ENCODE measurements around the gene ZNF598. TPM values are rescaled to one million over a fixed set of nuclear protein-coding genes. Genes with fewer than 3 reads are reported as not detected.
"Not testable (repeated sequence)": the region's sequence is repeated elsewhere in the genome, so short reads cannot be mapped to it uniquely, and the experiment has no call there.

The ZNF598 gene
- total and polyA plus RNA-seq, 2 donors = 5.7 to 46.2 TPM

DNA sequence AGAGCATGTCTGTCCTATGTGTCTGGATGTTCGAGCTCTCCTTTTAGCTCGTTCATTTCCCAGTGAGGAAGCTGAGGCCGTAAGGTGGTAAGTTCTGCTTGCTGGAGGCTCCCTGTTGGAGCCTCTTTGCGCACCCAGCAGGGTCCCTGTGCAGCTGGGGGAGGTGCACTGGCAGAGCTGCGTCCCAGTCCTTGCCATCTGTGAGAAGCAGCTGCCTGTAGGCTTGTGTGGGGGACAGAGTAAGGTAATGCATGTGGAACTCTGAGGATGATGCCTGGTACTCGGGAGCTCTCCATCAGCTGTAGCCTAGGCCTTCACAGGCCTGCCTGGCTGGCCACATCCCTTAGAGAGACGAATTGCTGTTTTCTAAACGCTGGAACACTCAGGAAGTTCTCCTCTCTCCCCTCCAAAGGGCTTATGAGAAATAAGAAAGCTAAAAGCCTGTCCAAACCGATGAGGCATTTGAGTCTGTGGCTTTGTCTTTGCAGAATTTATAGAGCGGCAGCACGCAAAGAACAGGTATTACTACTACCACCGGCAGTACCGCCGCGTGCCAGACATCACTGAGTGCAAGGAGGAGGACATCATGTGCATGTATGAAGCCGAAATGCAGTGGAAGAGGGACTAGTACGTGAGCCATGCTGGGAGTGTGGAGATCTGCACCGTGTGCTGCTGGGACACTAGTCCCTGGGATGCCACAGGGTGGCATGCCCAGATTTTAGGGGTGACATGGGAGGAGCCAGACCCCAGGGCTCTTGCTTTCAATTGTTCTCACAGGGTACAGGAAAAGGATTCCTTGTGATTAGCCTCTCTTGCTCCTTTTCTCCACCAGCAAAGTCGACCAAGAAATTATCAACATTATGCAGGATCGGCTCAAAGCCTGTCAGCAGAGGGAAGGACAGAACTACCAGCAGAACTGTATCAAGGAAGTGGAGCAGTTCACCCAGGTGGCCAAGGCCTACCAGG, 48.7 kb downstream of the ZNF598 start:
- peak in 1 of 9 donors; percentile 36 for DNase-seq (ENCODE audit: low read depth in 6 of 9, low spot score in 9 of 9)
- H3K9me3 ChIP-seq (ENCODE audit: control insufficient read depth in 2 of 2, insufficient read depth in 1 of 2, low read length in 1 of 2) = peaks cover 0 to 1% of the 10 kb centered on the region in 2 donors
- H3K27me3 ChIP-seq (ENCODE audit: control insufficient read depth in 2 of 2, insufficient read depth in 1 of 2, low read length in 1 of 2) = peaks cover 2 to 13% of the 10 kb centered on the region in 2 donors
- WGBS = 75% methylated on average over 20 of the region's 20 CpGs
- H3K36me3 ChIP-seq (ENCODE audit: control insufficient read depth in 2 of 2, insufficient read depth in 2 of 2, low read length in 1 of 2) = peaks cover 19 to 34% of the 10 kb centered on the region in 2 donors
- peaks cover 13 to 47% of the 10 kb centered on the region in 2 donors for H3K4me1 ChIP-seq (ENCODE audit: control insufficient read depth in 2 of 2, insufficient read depth in 2 of 2, low read length in 2 of 2)
- H3K4me3 ChIP-seq (ENCODE audit: low read length in 2 of 2) = peak overlapping the region; percentile 87 to 92
- H3K27ac ChIP-seq (ENCODE audit: low read depth in 1 of 2, low read length in 1 of 2) = peak overlapping the region in 1 of 2 donors; percentile 55

DNA sequence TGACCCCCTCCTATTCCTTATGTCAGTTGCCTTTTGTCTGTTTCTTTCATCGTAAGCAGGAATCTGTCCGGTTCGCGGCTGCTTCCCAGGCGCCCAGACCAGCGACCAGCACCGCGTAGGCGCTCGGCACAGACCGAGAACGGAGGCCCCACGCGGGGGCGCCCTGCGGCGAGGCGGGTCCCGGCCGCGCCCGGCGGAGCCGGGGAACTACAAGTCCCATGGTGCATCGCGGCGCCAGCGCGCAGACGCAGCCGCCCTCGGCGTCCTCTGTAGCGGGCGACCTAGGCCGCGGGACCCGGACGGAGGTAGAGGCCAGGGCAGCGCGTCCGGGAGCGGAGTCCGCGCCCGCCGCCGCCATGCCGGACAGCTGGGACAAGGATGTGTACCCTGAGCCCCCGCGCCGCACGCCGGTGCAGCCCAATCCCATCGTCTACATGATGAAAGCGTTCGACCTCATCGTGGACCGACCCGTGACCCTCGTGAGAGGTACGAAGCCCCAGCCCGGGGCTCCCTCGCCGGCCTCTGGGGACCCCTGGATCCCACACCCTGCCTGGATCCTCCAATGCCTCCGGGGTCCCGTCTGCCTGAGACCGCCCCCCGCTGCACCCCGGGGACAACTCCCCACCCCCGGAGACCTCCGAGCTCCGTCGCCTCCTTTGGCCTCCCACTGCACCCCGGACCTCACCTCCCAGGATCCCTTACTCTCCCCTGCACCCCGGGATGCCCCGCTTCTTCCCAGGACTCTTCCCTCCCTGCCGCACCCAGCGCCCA, 50.2 kb downstream of the ZNF598 start, which contains the start of gene NDUFB10:
NDUFB10 (plus strand) TSS at position 270 of the 771 bp plus-strand sequence; CDS start at position 357, 87 bp downstream.
- Histone ChIP-seq H3K27me3 (ENCODE audit: control insufficient read depth in 2 of 2, insufficient read depth in 1 of 2, low read length in 1 of 2) (peaks cover 2 to 15% of the 10 kb centered on the region in 2 donors), H3K9me3 (ENCODE audit: control insufficient read depth in 2 of 2, insufficient read depth in 1 of 2, low read length in 1 of 2) (peaks cover 0 to 1% of the 10 kb centered on the region in 2 donors), H3K36me3 (ENCODE audit: control insufficient read depth in 2 of 2, insufficient read depth in 2 of 2, low read length in 1 of 2) (peaks cover 19 to 34% of the 10 kb centered on the region in 2 donors), H3K4me3 (ENCODE audit: low read length in 2 of 2) (peak within 1 kb of the TSS; percentile 87 to 92), H3K27ac (ENCODE audit: low read depth in 1 of 2, low read length in 1 of 2) (peak within 1 kb of the TSS; percentile 55 to 77), H3K4me1 (ENCODE audit: control insufficient read depth in 2 of 2, insufficient read depth in 2 of 2, low read length in 2 of 2) (peaks cover 9 to 39% of the 10 kb centered on the region in 2 donors)
- peak; percentile 66 to 94 (median 84) for DNase-seq (ENCODE audit: low read depth in 6 of 9, low spot score in 9 of 9)
- under 1% methylated on average over 79 of the region's 79 CpGs for WGBS

DNA sequence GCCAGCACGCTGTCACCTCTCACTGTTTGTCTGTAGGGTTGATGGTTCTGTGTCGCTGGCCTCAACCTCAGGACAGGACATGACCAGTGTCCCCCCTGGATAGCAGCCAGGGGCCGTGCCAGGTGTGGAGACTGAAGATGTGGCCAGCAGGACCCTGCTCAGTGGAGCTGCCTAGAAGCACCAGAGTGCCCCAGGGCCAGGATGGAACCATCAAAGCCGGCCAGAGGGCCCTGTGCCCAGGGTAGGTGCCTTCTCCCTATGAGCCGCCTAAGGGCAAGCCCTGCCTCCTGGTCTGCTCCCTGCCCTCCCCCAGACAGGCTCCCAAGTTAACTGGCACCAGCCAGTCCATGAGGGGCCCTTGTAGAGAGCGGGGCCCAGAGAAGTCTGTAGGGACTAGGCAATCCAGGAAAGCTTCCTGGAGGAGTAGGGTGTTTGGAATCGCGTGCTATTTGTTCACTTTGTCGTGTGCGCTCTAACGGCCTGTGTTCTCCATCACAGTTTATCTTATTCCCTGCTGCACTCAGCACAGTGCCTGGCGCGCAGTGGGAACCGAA, 50.8 kb downstream of the ZNF598 start:
- Histone ChIP-seq H3K4me1 (ENCODE audit: control insufficient read depth in 2 of 2, insufficient read depth in 2 of 2, low read length in 2 of 2) (peaks cover 9 to 36% of the 10 kb centered on the region in 2 donors), H3K4me3 (ENCODE audit: low read length in 2 of 2) (peak overlapping the region in 1 of 2 donors; percentile 92), H3K9me3 (ENCODE audit: control insufficient read depth in 2 of 2, insufficient read depth in 1 of 2, low read length in 1 of 2) (peaks cover 0 to 1% of the 10 kb centered on the region in 2 donors), H3K27me3 (ENCODE audit: control insufficient read depth in 2 of 2, insufficient read depth in 1 of 2, low read length in 1 of 2) (peaks cover 2 to 15% of the 10 kb centered on the region in 2 donors), H3K36me3 (ENCODE audit: control insufficient read depth in 2 of 2, insufficient read depth in 2 of 2, low read length in 1 of 2) (peaks cover 19 to 33% of the 10 kb centered on the region in 2 donors), H3K27ac (ENCODE audit: low read depth in 1 of 2, low read length in 1 of 2) (no peak overlapping the region)
- WGBS = 49% methylated on average over 14 of the region's 14 CpGs
- no peak for DNase-seq (ENCODE audit: low read depth in 6 of 9, low spot score in 9 of 9)

DNA sequence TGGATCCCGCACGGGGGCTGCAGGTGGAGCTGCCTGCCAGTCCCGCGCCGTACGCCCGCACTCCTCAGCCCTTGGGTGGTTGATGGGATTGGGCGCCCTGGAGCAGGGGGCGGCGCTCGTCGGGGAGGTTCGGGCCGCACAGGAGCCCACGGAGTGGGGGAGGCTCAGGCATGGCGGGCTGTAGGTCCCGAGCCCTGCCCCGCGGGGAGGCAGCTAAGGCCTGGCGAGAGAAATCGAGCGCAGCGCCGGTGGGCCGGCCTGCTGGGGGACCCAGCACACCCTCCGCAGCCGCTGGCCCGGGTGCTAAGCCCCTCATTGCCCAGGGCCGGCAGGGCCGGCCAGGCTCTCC, 51.5 kb downstream of the ZNF598 start:
- H3K9me3 ChIP-seq (ENCODE audit: control insufficient read depth in 2 of 2, insufficient read depth in 1 of 2, low read length in 1 of 2); H3K4me3 ChIP-seq (ENCODE audit: low read length in 2 of 2); DNase-seq (ENCODE audit: low read depth in 6 of 9, low spot score in 9 of 9); H3K27ac ChIP-seq (ENCODE audit: low read depth in 1 of 2, low read length in 1 of 2): not testable (repeated sequence)
- H3K36me3 ChIP-seq (ENCODE audit: control insufficient read depth in 2 of 2, insufficient read depth in 2 of 2, low read length in 1 of 2) = peaks cover 19 to 28% of the 10 kb centered on the region in 2 donors
- WGBS = 79% methylated on average over 30 of the region's 30 CpGs
- peaks cover 2 to 15% of the 10 kb centered on the region in 2 donors for H3K27me3 ChIP-seq (ENCODE audit: control insufficient read depth in 2 of 2, insufficient read depth in 1 of 2, low read length in 1 of 2)
- peaks cover 9 to 29% of the 10 kb centered on the region in 2 donors for H3K4me1 ChIP-seq (ENCODE audit: control insufficient read depth in 2 of 2, insufficient read depth in 2 of 2, low read length in 2 of 2)

DNA sequence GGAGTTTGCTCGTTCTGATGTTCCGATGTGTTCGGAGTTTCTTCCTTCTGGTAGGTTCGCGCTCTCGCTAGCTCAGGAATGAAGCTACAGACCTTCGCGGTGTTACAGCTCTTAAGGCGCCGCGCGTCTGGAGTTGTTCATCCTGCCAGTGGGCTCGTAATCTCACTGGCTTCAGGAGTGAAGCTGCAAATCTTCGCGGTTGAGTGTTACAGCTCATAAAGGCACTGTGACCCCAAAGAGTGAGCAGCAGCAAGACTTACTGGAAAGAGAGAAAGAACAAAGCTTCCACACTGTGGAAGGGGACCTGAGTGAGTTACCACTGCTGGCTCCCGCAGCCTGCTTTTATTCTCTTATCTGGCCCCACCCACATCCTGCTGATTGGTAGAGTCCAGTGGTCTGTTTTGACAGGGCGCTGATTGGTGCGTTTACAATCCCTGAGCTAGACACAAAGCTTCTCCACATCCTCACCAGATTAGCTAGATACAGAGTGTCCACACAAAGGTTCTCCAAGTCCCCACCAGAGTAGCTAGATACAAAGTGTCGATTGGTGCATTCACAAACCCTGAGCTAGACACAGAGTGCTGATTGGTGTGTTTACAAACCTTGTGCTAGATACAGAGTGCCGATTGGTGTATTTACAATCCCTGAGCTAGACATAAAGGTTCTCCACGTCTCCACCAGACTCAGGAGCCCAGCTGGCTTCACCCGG, 52.0 kb downstream of the ZNF598 start:
- peaks cover 14 to 22% of the 10 kb centered on the region in 2 donors for H3K36me3 ChIP-seq (ENCODE audit: control insufficient read depth in 2 of 2, insufficient read depth in 2 of 2, low read length in 1 of 2)
- not testable (repeated sequence) for DNase-seq (ENCODE audit: low read depth in 6 of 9, low spot score in 9 of 9); H3K27ac ChIP-seq (ENCODE audit: low read depth in 1 of 2, low read length in 1 of 2); H3K9me3 ChIP-seq (ENCODE audit: control insufficient read depth in 2 of 2, insufficient read depth in 1 of 2, low read length in 1 of 2); H3K4me3 ChIP-seq (ENCODE audit: low read length in 2 of 2)
- peaks cover 2 to 19% of the 10 kb centered on the region in 2 donors for H3K27me3 ChIP-seq (ENCODE audit: control insufficient read depth in 2 of 2, insufficient read depth in 1 of 2, low read length in 1 of 2)
- WGBS = 95% methylated on average over 22 of the region's 22 CpGs
- peaks cover 9 to 24% of the 10 kb centered on the region in 2 donors for H3K4me1 ChIP-seq (ENCODE audit: control insufficient read depth in 2 of 2, insufficient read depth in 2 of 2, low read length in 2 of 2)

DNA sequence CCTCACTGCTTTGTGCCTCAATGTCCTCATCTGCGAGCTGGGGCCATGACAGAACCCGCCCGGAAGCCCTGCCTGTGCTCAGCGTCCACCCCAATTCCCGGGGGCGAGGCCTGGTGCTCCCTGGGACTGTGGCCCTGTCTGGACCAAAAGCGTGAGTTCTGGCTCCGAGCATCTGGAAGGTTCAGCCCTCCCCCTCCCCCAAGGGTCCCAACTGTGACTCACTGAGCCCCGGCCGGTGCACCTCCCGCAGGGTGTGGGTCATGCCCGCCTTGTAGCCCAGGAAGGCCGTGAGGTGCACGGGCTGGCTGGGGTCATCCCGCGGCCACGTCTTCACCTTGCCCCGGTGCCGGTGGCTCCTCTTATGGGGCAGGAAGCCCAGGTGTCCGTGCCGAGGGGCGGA, 55.9 kb downstream of the ZNF598 start:
- H3K4me1 ChIP-seq (ENCODE audit: control insufficient read depth in 2 of 2, insufficient read depth in 2 of 2, low read length in 2 of 2) = peaks cover 0 to 1% of the 10 kb centered on the region in 2 donors
- peaks cover 0 to 1% of the 10 kb centered on the region in 2 donors for H3K9me3 ChIP-seq (ENCODE audit: control insufficient read depth in 2 of 2, insufficient read depth in 1 of 2, low read length in 1 of 2)
- DNase-seq (ENCODE audit: low read depth in 6 of 9, low spot score in 9 of 9) = no peak
- H3K36me3 ChIP-seq (ENCODE audit: control insufficient read depth in 2 of 2, insufficient read depth in 2 of 2, low read length in 1 of 2) = no peaks in the 10 kb centered on the region
- H3K27me3 ChIP-seq (ENCODE audit: control insufficient read depth in 2 of 2, insufficient read depth in 1 of 2, low read length in 1 of 2) = peaks cover 1 to 17% of the 10 kb centered on the region in 2 donors
- H3K4me3 ChIP-seq (ENCODE audit: low read length in 2 of 2) = no peak overlapping the region
- WGBS = 94% methylated on average over 22 of the region's 22 CpGs
- no peak overlapping the region for H3K27ac ChIP-seq (ENCODE audit: low read depth in 1 of 2, low read length in 1 of 2)

DNA sequence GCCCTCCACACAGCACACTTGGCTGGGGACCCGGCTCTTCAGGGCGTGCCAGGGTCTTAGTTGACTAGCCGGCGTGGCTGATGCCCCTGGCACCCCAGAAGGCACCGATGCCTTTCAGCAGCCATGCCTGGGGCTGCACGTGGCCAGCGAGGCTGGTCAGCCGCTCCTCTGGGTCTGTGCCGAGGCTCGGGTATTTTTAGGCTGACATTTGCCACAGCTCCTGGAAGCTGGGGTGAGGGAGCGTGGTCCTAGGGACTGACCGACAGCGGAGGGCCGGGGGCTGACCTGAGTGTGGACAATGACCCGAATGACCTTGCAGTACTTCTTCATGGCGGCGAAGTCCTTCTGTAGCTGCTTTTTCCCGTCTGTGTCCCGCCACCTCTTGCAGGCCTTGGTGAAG, 59.1 kb downstream of the ZNF598 start:
- Histone ChIP-seq H3K36me3 (ENCODE audit: control insufficient read depth in 2 of 2, insufficient read depth in 2 of 2, low read length in 1 of 2) (no peaks in the 10 kb centered on the region), H3K4me3 (ENCODE audit: low read length in 2 of 2) (no peak overlapping the region), H3K9me3 (ENCODE audit: control insufficient read depth in 2 of 2, insufficient read depth in 1 of 2, low read length in 1 of 2) (no peaks in the 10 kb centered on the region), H3K27ac (ENCODE audit: low read depth in 1 of 2, low read length in 1 of 2) (no peak overlapping the region), H3K27me3 (ENCODE audit: control insufficient read depth in 2 of 2, insufficient read depth in 1 of 2, low read length in 1 of 2) (peaks cover 0 to 8% of the 10 kb centered on the region in 2 donors), H3K4me1 (ENCODE audit: control insufficient read depth in 2 of 2, insufficient read depth in 2 of 2, low read length in 2 of 2) (no peaks in the 10 kb centered on the region)
- DNase-seq (ENCODE audit: low read depth in 6 of 9, low spot score in 9 of 9) = no peak
- 95% methylated on average over 19 of the region's 19 CpGs for WGBS

DNA sequence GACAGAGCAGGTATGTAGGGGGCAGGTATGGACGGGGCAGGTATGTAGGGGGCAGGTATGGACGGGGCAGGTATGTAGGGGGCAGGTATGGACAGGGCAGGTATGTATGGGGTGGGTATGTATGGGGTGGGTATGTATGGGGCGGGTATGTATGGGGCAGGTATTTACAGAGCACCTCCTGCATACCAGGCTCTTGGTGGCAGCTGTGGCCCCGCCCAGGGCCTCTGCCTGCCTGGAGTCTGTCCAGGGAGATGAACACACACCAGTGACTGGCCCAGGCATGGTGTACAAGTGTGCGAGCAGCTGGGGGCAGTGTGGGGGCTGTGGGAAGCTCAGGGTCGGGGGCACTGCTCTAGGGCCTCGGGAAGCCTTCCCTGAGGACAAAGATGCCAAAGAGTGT, 59.6 kb downstream of the ZNF598 start:
- WGBS = 93% methylated on average over 7 of the region's 7 CpGs
- no peak for DNase-seq (ENCODE audit: low read depth in 6 of 9, low spot score in 9 of 9)
- no peaks in the 10 kb centered on the region for H3K4me1 ChIP-seq (ENCODE audit: control insufficient read depth in 2 of 2, insufficient read depth in 2 of 2, low read length in 2 of 2)
- H3K4me3 ChIP-seq (ENCODE audit: low read length in 2 of 2) = no peak overlapping the region
- no peaks in the 10 kb centered on the region for H3K9me3 ChIP-seq (ENCODE audit: control insufficient read depth in 2 of 2, insufficient read depth in 1 of 2, low read length in 1 of 2)
- no peak overlapping the region for H3K27ac ChIP-seq (ENCODE audit: low read depth in 1 of 2, low read length in 1 of 2)
- peaks cover 0 to 8% of the 10 kb centered on the region in 2 donors for H3K27me3 ChIP-seq (ENCODE audit: control insufficient read depth in 2 of 2, insufficient read depth in 1 of 2, low read length in 1 of 2)
- no peaks in the 10 kb centered on the region for H3K36me3 ChIP-seq (ENCODE audit: control insufficient read depth in 2 of 2, insufficient read depth in 2 of 2, low read length in 1 of 2)
